ENCODE measurements around the gene OR14A16. TPM values are rescaled to one million over a fixed set of nuclear protein-coding genes. Genes with fewer than 3 reads are reported as not detected.

The OR14A16 gene, protein sequence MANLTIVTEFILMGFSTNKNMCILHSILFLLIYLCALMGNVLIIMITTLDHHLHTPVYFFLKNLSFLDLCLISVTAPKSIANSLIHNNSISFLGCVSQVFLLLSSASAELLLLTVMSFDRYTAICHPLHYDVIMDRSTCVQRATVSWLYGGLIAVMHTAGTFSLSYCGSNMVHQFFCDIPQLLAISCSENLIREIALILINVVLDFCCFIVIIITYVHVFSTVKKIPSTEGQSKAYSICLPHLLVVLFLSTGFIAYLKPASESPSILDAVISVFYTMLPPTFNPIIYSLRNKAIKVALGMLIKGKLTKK
- polyA plus RNA-seq (2013, experiment 1 of 2) = not detected
- polyA plus RNA-seq (2013, experiment 2 of 2) = not detected

DNA sequence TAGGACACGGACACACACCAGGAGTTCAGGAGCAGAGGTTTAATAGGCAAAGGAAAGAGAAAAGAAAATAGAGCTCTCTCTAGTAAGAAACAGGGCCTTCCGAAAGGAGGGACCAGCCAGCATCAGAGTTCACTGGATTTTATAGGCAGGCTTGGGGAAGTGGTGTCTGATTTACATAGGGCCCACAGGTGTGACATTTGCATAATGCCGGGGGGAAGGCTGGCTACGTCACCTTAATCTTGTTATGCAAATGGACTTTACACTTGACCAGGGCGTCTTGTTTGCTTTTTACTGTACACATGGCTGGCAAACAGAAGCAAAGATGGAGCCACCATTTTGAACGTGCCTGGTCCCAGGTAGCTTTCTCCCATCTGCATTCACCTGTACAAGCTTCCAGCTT, at the start of gene OR14A16:
Gene OR14A16 (minus strand): TSS at position 97 of the 400 bp plus-strand sequence. CDS start 8,390 bp downstream, outside the sequence.
- no peak within 1 kb of the TSS for H3K27ac ChIP-seq (ENCODE audit: low read depth, low read length)
- no peaks in the 10 kb centered on the region for H3K27me3 ChIP-seq (ENCODE audit: insufficient read depth, low read length)
- WGBS = 75% methylated on average over 6 of the region's 6 CpGs
- peaks cover 50% of the 10 kb centered on the region for H3K9me3 ChIP-seq (ENCODE audit: insufficient read depth, low read depth, low read length)
- no peaks in the 10 kb centered on the region for H3K36me3 ChIP-seq (ENCODE audit: insufficient read depth, low read length)
- H3K4me3 ChIP-seq (ENCODE audit: low read length) = no peak within 1 kb of the TSS; the same call in 1 of the 2 replicates
- no peak within 1 kb of the TSS for H3K9ac ChIP-seq (ENCODE audit: low read depth, low read length)
- no peaks in the 10 kb centered on the region for H3K4me1 ChIP-seq (ENCODE audit: insufficient read depth, low read length)

GRCh38 chr1:247865416-247865815, 41.5 kb upstream of the OR14A16 start:
- Histone ChIP-seq H3K36me3 (ENCODE audit: insufficient read depth, low read length) (no peaks in the 10 kb centered on the region), H3K4me1 (ENCODE audit: insufficient read depth, low read length) (no peaks in the 10 kb centered on the region), H3K4me3 (ENCODE audit: low read length) (no peak overlapping the region), H3K9ac (ENCODE audit: low read depth, low read length) (no peak overlapping the region), H3K9me3 (ENCODE audit: insufficient read depth, low read depth, low read length) (peaks cover 80% of the 10 kb centered on the region), H3K27ac (ENCODE audit: low read depth, low read length) (no peak overlapping the region), H3K27me3 (ENCODE audit: insufficient read depth, low read length) (no peaks in the 10 kb centered on the region)
- WGBS = 76% methylated on average over 6 of the region's 6 CpGs

DNA sequence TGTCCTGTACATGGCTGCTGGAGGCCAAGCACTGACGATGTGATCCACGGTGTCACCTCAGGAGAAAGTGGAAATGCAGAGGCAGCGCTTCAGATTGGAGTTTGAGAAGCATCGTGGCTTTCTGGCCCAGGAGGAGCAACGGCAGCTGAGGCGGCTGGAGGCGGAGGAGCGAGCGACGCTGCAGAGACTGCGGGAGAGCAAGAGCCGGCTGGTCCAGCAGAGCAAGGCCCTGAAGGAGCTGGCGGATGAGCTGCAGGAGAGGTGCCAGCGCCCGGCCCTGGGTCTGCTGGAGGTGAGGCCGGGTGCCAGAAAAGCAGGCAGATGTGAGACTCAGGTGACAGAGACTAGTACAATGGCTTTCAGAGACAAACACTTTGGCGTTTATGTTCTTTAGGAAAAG, 40.7 kb upstream of the OR14A16 start:
- 90% methylated on average over 17 of the region's 17 CpGs for WGBS
- no peak overlapping the region for H3K4me3 ChIP-seq (ENCODE audit: low read length)
- no peaks in the 10 kb centered on the region for H3K4me1 ChIP-seq (ENCODE audit: insufficient read depth, low read length)
- no peak overlapping the region for H3K9ac ChIP-seq (ENCODE audit: low read depth, low read length)
- H3K27me3 ChIP-seq (ENCODE audit: insufficient read depth, low read length) = no peaks in the 10 kb centered on the region
- no peaks in the 10 kb centered on the region for H3K36me3 ChIP-seq (ENCODE audit: insufficient read depth, low read length)
- H3K27ac ChIP-seq (ENCODE audit: low read depth, low read length) = no peak overlapping the region
- peaks cover 80% of the 10 kb centered on the region for H3K9me3 ChIP-seq (ENCODE audit: insufficient read depth, low read depth, low read length)

DNA sequence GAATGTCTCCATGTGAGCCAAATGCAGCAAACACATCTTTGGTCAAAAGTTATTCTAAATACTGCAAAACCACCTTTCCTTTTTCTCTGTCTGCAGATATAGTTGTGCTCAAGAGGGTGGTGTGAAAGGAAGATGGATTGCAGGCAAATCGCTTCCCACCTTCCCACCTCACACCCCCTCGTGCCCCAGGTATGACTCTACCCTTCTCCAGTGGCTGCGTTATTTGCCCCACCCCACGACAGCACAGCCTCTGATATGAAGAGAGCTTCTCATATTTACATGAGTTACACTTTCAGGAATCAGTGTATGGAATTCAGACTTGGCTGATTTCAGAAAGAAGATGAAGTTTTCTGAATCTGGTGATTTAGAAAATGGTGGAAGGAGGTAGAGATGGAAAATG, 38.8 kb upstream of the OR14A16 start:
- no peaks in the 10 kb centered on the region for H3K36me3 ChIP-seq (ENCODE audit: insufficient read depth, low read length)
- WGBS = 87% methylated on average over 3 of the region's 4 CpGs
- no peak overlapping the region for H3K27ac ChIP-seq (ENCODE audit: low read depth, low read length)
- peaks cover 74% of the 10 kb centered on the region for H3K9me3 ChIP-seq (ENCODE audit: insufficient read depth, low read depth, low read length)
- H3K9ac ChIP-seq (ENCODE audit: low read depth, low read length) = no peak overlapping the region
- no peaks in the 10 kb centered on the region for H3K4me1 ChIP-seq (ENCODE audit: insufficient read depth, low read length)
- peaks cover 8% of the 10 kb centered on the region for H3K27me3 ChIP-seq (ENCODE audit: insufficient read depth, low read length)
- H3K4me3 ChIP-seq (ENCODE audit: low read length) = no peak overlapping the region

- H3K4me3 ChIP-seq (ENCODE audit: low read length) = peak overlapping the region; percentile 59
- 87% methylated on average over 13 of the region's 15 CpGs for WGBS
Observed at GRCh38 chr1:247857985-247858619, 34.2 kb upstream of the OR14A16 start.

GRCh38 chr1:247857069-247857984, 33.4 kb upstream of the OR14A16 start, which contains the start of gene TRIM58:
TSS of gene TRIM58 (plus strand) at chr1:247857187. CDS start at chr1:247857247, 60 bp downstream.
- no peaks in the 10 kb centered on the region for H3K4me1 ChIP-seq (ENCODE audit: insufficient read depth, low read length)
- no peaks in the 10 kb centered on the region for H3K36me3 ChIP-seq (ENCODE audit: insufficient read depth, low read length)
- peaks cover 20% of the 10 kb centered on the region for H3K27me3 ChIP-seq (ENCODE audit: insufficient read depth, low read length)
- no peak within 1 kb of the TSS for H3K9ac ChIP-seq (ENCODE audit: low read depth, low read length)
- 84% methylated on average over 109 of the region's 109 CpGs for WGBS
- peak within 1 kb of the TSS; percentile 59 for H3K4me3 ChIP-seq (ENCODE audit: low read length)
- H3K27ac ChIP-seq (ENCODE audit: low read depth, low read length) = no peak within 1 kb of the TSS
- peaks cover 58% of the 10 kb centered on the region for H3K9me3 ChIP-seq (ENCODE audit: insufficient read depth, low read depth, low read length)

More at GRCh38 chr1:247857985-247858619, 34.2 kb upstream of the OR14A16 start:
- no peak overlapping the region for H3K27ac ChIP-seq (ENCODE audit: low read depth, low read length)
- H3K36me3 ChIP-seq (ENCODE audit: insufficient read depth, low read length) = no peaks in the 10 kb centered on the region
- peaks cover 61% of the 10 kb centered on the region for H3K9me3 ChIP-seq (ENCODE audit: insufficient read depth, low read depth, low read length)
- no peaks in the 10 kb centered on the region for H3K4me1 ChIP-seq (ENCODE audit: insufficient read depth, low read length)
- H3K27me3 ChIP-seq (ENCODE audit: insufficient read depth, low read length) = peaks cover 20% of the 10 kb centered on the region
- H3K9ac ChIP-seq (ENCODE audit: low read depth, low read length) = no peak overlapping the region

- no peaks in the 10 kb centered on the region for H3K36me3 ChIP-seq (ENCODE audit: insufficient read depth, low read length)
- H3K4me1 ChIP-seq (ENCODE audit: insufficient read depth, low read length) = no peaks in the 10 kb centered on the region
- H3K9ac ChIP-seq (ENCODE audit: low read depth, low read length) = no peak overlapping the region
- H3K27ac ChIP-seq (ENCODE audit: low read depth, low read length) = no peak overlapping the region
- H3K9me3 ChIP-seq (ENCODE audit: insufficient read depth, low read depth, low read length) = peaks cover 62% of the 10 kb centered on the region
- 80% methylated on average over 4 of the region's 4 CpGs for WGBS
- no peak overlapping the region for H3K4me3 ChIP-seq (ENCODE audit: low read length)
- H3K27me3 ChIP-seq (ENCODE audit: insufficient read depth, low read length) = peaks cover 20% of the 10 kb centered on the region
Observed at GRCh38 chr1:247855911-247856310, 32.0 kb upstream of the OR14A16 start.

DNA sequence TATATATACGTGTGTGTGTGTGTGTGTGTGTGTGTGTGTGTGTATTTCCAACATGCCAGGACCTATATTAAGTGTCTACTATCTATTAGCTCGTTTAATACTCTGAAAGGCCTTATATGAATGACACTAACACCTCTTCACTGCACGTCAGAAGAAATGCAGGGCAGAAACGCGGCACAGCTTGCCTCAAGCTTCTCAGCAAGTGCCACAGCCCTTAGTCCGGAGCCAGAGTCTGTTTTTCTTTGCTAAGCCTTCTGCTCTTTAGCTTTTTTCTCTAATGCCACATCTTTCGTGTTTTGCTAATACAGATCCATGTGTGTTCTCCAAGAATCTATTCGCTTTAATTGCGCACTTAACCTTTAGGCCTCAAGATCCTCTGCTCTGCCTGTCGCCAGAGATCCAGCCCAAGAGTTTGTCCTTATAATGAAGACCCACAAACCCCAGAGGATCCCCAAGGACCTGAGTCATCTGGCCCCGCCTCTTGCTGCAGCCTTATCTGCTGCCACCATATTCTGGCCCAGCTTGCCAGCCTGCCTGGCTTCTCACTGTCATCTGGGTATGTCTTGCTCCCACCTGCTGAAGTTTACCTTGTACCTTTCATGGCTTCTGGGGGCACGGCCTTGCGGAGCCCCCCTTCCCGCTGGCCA, 31.1 kb upstream of the OR14A16 start:
- Histone ChIP-seq H3K27me3 (ENCODE audit: insufficient read depth, low read length) (peaks cover 20% of the 10 kb centered on the region), H3K4me3 (ENCODE audit: low read length) (no peak overlapping the region), H3K9ac (ENCODE audit: low read depth, low read length) (no peak overlapping the region), H3K4me1 (ENCODE audit: insufficient read depth, low read length) (no peaks in the 10 kb centered on the region), H3K36me3 (ENCODE audit: insufficient read depth, low read length) (no peaks in the 10 kb centered on the region), H3K27ac (ENCODE audit: low read depth, low read length) (no peak overlapping the region), H3K9me3 (ENCODE audit: insufficient read depth, low read depth, low read length) (peaks cover 62% of the 10 kb centered on the region)
- WGBS = 79% methylated on average over 14 of the region's 14 CpGs

DNA sequence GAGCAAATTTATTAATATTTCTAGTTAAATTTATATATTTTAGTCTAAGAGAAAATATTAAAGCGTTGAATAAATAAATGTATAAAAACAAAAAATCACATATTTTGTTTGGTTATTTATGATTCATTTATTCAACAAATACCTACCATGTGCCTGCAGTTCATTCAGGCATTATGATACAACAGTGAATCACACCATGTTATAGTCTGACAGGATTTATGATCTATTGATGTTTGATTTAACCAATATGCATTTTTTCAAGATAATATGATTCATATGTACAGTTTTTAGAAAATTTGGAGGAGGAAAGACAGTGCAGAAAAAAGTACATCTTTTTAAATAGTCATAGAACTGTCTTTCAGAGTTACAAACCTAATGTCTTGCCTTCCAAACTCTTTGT, 25.7 kb upstream of the OR14A16 start:
- H3K4me3 ChIP-seq (ENCODE audit: low read length) = no peak overlapping the region
- no peaks in the 10 kb centered on the region for H3K4me1 ChIP-seq (ENCODE audit: insufficient read depth, low read length)
- no peak overlapping the region for H3K9ac ChIP-seq (ENCODE audit: low read depth, low read length)
- H3K9me3 ChIP-seq (ENCODE audit: insufficient read depth, low read depth, low read length) = peaks cover 64% of the 10 kb centered on the region
- no peak overlapping the region for H3K27ac ChIP-seq (ENCODE audit: low read depth, low read length)
- no peaks in the 10 kb centered on the region for H3K36me3 ChIP-seq (ENCODE audit: insufficient read depth, low read length)
- WGBS = no CpG with 5 or more reads among the region's 1 CpG
- no peaks in the 10 kb centered on the region for H3K27me3 ChIP-seq (ENCODE audit: insufficient read depth, low read length)

DNA sequence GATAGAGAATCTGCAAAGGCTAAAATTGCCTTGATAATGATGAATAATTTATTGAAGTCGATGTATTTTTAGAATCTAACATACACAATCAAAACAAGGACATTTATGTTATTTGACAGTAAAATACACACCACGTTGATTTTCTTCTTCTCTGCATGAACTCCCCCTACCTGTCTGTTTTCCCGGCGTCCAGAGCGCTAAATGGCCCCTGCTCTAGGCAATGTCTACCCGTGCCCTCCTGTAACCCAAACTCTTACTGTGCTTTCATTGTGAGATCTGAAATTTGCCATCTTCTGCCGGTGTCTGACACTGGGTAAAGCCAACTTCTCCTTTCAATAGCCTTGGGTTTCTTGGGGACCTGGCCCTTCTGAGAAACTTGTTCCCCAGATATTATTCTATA, 24.4 kb upstream of the OR14A16 start:
- no peaks in the 10 kb centered on the region for H3K4me1 ChIP-seq (ENCODE audit: insufficient read depth, low read length)
- H3K9ac ChIP-seq (ENCODE audit: low read depth, low read length) = no peak overlapping the region
- no peak overlapping the region for H3K4me3 ChIP-seq (ENCODE audit: low read length)
- H3K27me3 ChIP-seq (ENCODE audit: insufficient read depth, low read length) = no peaks in the 10 kb centered on the region
- WGBS = 83% methylated on average over 6 of the region's 7 CpGs
- H3K27ac ChIP-seq (ENCODE audit: low read depth, low read length) = no peak overlapping the region
- peaks cover 65% of the 10 kb centered on the region for H3K9me3 ChIP-seq (ENCODE audit: insufficient read depth, low read depth, low read length)
- H3K36me3 ChIP-seq (ENCODE audit: insufficient read depth, low read length) = no peaks in the 10 kb centered on the region

Measured in HUES64 (cell line).